A172 (cell line): Measurements from ENCODE around the gene P4HA1. TPM values are rescaled to one million over a fixed set of nuclear protein-coding genes. Genes with fewer than 3 reads are reported as not detected.

Experiments used
- DNase-seq: peaks from one replicate; pipeline ENCODE4 v3.0.0-alpha.2; 2015; ENCODE audit warnings: low spot score
- total RNA-seq: library from RNA; depleted of rRNA; stranded (reverse); fragments of >200 nt; shearing (Covaris generic); gene quantifications from 2 replicates; pipeline ENCODE4 v1.2.3, GENCODE V29; 2014; rRNA removed

Gene P4HA1
- total RNA-seq, 1 experiment from 2014 or later = 87.7 TPM

- DNase-seq = no peak
Observed at GRCh38 chr10:72981028-72981881, 115.4 kb downstream of the P4HA1 start.

GRCh38 chr10:72980348-72980747 is 116.3 kb downstream of the P4HA1 start:
- DNase-seq = no peak

GRCh38 chr10:72979709-72980108 is 117.0 kb downstream of the P4HA1 start:
- no peak for DNase-seq

- no peak for DNase-seq
Observed at GRCh38 chr10:72976886-72977285, 119.8 kb downstream of the P4HA1 start.

Other genes with a start within 250 kb of the P4HA1 start
- not detected in 2 replicates for gene OIT3, start 203.1 kb downstream of the P4HA1 start, total RNA-seq
- not detected in 2 replicates for gene PLA2G12B, start 142.1 kb downstream of the P4HA1 start, total RNA-seq
- gene NUDT13, start 13.6 kb upstream of the P4HA1 start, total RNA-seq = 4.0 and 40.4 TPM in 2 replicates
- gene ECD, start 71.1 kb upstream of the P4HA1 start, total RNA-seq = 53.9 and 55.2 TPM in 2 replicates
- 7.1 and 10.4 TPM in 2 replicates for gene FAM149B1, start 71.3 kb upstream of the P4HA1 start, total RNA-seq
- gene DNAJC9, start 150.4 kb upstream of the P4HA1 start, total RNA-seq = 103 and 123 TPM in 2 replicates
- 106 and 118 TPM in 2 replicates for gene MRPS16, start 155.8 kb upstream of the P4HA1 start, total RNA-seq